ENCODE data around the gene SPRYD4.

DNA sequence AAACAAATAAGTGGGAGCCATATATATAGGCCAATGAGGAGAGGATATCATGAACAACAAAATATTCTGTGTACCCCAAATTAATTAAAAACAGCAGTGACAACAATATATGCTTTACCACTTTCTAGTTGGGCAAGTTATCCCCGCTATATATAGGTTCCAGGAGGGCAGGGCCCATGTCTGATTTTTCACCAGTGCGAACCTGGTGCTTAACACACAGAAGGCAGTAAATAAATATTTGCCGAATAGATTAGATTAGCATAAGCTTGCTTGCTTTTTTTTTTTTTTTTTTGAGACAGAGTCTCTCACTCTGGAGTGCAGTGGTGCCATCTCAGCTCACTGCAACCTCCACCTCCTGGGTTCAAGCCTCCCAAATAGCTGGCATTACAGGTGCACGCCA is 10.6 kb upstream of the SPRYD4 start:
- TF ChIP-seq BACH2 (CRISPR knock-in tag; IDR thresholded peaks at IDR 0.05; ENCODE audit: borderline replicate concordance) = no peak
- TF ChIP-seq GLIS3 (CRISPR knock-in tag; IDR thresholded peaks at IDR 0.05) = no peak
- TF ChIP-seq PPARA (CRISPR knock-in tag; IDR thresholded peaks at IDR 0.05; ENCODE audit: borderline replicate concordance) = no peak
- no peak for TF ChIP-seq CSDC2 (CRISPR knock-in tag; IDR thresholded peaks at IDR 0.05)

Data from SK-N-SH treated with all-trans-retinoic acid at 6 μM for 48 hours (cell line).